GM12878 (cell line): ENCODE measurements around the gene PERP.

Experiments used
- BRCA1 ChIP-seq: IDR thresholded peaks from 2 replicates; pipeline ENCODE4 v1.6.1; 2011; ENCODE audit warnings: low read depth, low read length, improper control_type of control experiment
- EZH2 ChIP-seq: IDR thresholded peaks from 2 replicates; pipeline ENCODE4 v1.6.1; 2012; ENCODE audit warnings: low read depth, mild to moderate bottlenecking, control low read depth, inconsistent platforms, low read length, borderline replicate concordance; ENCODE audit not compliant: control insufficient read depth
- JUND ChIP-seq: IDR thresholded peaks from 2 replicates; pipeline ENCODE4 v1.6.1; 2012; ENCODE audit warnings: low read depth, mild to moderate bottlenecking, low read length, improper control_type of control experiment, moderate library complexity
- SREBF2 ChIP-seq: IDR thresholded peaks from 2 replicates; pipeline ENCODE4 v1.6.1; 2012; ENCODE audit warnings: mild to moderate bottlenecking, low read length
- YY1 ChIP-seq: IDR thresholded peaks from 2 replicates; pipeline ENCODE4 v1.6.1; 2011; ENCODE audit warnings: low read depth, mild to moderate bottlenecking, low read length
- ZNF207 ChIP-seq: fragments of 450-650 bp; IDR thresholded peaks from 2 replicates; pipeline ENCODE4 v1.6.1; 2014; ENCODE audit warnings: antibody characterized with exemption, mild to moderate bottlenecking, borderline replicate concordance

DNA sequence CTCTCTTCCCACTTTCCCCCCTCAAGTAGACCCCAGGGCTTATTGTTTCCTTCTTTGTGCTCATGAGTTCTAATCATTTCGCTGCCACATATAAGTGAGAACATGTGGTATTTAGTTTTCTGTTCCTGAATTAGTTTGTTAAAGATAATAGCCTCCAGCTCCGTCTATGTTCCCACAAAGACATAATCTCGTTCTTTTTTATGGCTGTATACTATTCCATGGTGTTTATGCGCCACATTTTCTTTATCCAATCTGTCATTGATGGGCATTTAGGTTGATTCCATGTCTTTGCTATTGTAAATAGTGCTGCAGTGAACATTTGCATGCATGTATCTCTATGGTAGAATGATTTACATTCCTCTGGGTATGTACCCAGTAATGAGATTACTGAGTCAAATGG is 16.9 kb upstream of the PERP start:
- no peak for TF ChIP-seq ZNF207
- TF ChIP-seq EZH2: no peak
- TF ChIP-seq YY1: no peak
- no peak for TF ChIP-seq SREBF2
- TF ChIP-seq BRCA1: no peak
- TF ChIP-seq JUND: no peak
